Body of pancreas (tissue), 4 donors: Measurements from ENCODE around the gene FBLN2.

Experiments
- POLR2A ChIP-seq, 3 donors: fragments of 450-650 bp; IDR thresholded peaks; one replicate each; pipeline ENCODE4 v1.6.1; 2016; ENCODE audit warnings: antibody characterized with exemption in 3 of 3, mild to moderate bottlenecking in 2 of 3
- TF ChIP-seq, protein P1 (sequence below), 7 experiments: fragments of 450-650 bp in 4 of 7; fragments of 200-600 bp in 3 of 7; sonication (generic) in 3 of 7; IDR thresholded peaks; one replicate each; pipeline ENCODE4 v1.5.1; 2016 to 2019; ENCODE audit warnings: antibody characterized with exemption in 7 of 7

DNA sequence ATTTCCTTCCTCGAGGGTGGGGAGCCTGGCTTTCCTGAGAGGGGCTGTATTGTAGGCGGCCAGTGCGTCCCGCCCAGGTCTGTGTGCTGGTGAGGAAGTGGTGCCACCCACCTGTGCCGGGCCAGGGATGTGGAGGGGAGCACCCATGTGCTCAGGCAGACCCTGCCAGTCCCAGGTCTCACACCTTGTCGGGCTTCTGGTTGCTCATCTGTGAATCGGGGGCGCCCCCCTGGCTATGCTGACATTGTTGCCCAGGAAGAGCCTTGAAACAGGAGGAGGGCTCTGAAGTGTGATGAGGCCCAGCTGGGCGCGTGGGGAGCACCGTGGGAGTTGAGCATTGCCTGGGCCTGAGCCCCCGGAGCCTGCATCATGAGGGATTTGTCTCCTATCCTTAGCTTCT, 4.8 kb downstream of the FBLN2 start:
- TF ChIP-seq, protein P1, sequence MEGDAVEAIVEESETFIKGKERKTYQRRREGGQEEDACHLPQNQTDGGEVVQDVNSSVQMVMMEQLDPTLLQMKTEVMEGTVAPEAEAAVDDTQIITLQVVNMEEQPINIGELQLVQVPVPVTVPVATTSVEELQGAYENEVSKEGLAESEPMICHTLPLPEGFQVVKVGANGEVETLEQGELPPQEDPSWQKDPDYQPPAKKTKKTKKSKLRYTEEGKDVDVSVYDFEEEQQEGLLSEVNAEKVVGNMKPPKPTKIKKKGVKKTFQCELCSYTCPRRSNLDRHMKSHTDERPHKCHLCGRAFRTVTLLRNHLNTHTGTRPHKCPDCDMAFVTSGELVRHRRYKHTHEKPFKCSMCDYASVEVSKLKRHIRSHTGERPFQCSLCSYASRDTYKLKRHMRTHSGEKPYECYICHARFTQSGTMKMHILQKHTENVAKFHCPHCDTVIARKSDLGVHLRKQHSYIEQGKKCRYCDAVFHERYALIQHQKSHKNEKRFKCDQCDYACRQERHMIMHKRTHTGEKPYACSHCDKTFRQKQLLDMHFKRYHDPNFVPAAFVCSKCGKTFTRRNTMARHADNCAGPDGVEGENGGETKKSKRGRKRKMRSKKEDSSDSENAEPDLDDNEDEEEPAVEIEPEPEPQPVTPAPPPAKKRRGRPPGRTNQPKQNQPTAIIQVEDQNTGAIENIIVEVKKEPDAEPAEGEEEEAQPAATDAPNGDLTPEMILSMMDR (IDR thresholded peaks at IDR 0.05): no peak
- TF ChIP-seq POLR2A (IDR thresholded peaks at IDR 0.05): no peak
